Effector CD8-positive, alpha-beta T cell (primary cell): Measurements from ENCODE around the gene KANSL3.
"Not testable (repeated sequence)": the region's sequence is repeated elsewhere in the genome, so short reads cannot be mapped to it uniquely, and the experiment has no call there.

ENCODE experiments used
- DNase-seq: peaks from one replicate; lab custom pipeline; 2025; lab: John Stamatoyannopoulos, UW

The KANSL3 gene

GRCh38 chr2:96654791-96655190, 16.7 kb upstream of the KANSL3 start:
- not testable (repeated sequence) for DNase-seq

GRCh38 chr2:96651793-96652192, 13.7 kb upstream of the KANSL3 start:
- DNase-seq = no peak

- no peak for DNase-seq
These were observed 11.2 kb upstream of the KANSL3 start for GRCh38 chr2:96649342-96649741.

- DNase-seq = no peak
These were observed 10.3 kb upstream of the KANSL3 start for GRCh38 chr2:96648306-96648930.

GRCh38 chr2:96647681-96648080, 9.6 kb upstream of the KANSL3 start:
- DNase-seq = no peak

GRCh38 chr2:96642564-96643360, 4.7 kb upstream of the KANSL3 start, which contains the start of gene FER1L5:
Gene FER1L5, plus strand, starts transcription at chr2:96642764. Its CDS starts 73 bp downstream, at chr2:96642837.
- no peak for DNase-seq

GRCh38 chr2:96637385-96638143, 548 bp downstream of the KANSL3 start:
- peak; percentile 68 for DNase-seq

GRCh38 chr2:96636551-96637171, 1.5 kb downstream of the KANSL3 start:
- no peak for DNase-seq

GRCh38 chr2:96633641-96634040, 4.5 kb downstream of the KANSL3 start:
- DNase-seq = no peak

GRCh38 chr2:96631804-96632435, 6.2 kb downstream of the KANSL3 start:
- DNase-seq = no peak

GRCh38 chr2:96626553-96626942, 11.6 kb downstream of the KANSL3 start:
- DNase-seq = no peak

- no peak for DNase-seq
These were observed 12.2 kb downstream of the KANSL3 start for GRCh38 chr2:96625571-96626552.

- no peak for DNase-seq
These were observed 15.0 kb downstream of the KANSL3 start for GRCh38 chr2:96623116-96623515.

- no peak for DNase-seq
These were observed 15.6 kb downstream of the KANSL3 start for GRCh38 chr2:96622544-96622943.

GRCh38 chr2:96618596-96619283, 19.4 kb downstream of the KANSL3 start:
- no peak for DNase-seq

- no peak for DNase-seq
These were observed 21.1 kb downstream of the KANSL3 start for GRCh38 chr2:96617012-96617411.

- no peak for DNase-seq
These were observed 21.6 kb downstream of the KANSL3 start for GRCh38 chr2:96616535-96616934.

GRCh38 chr2:96616128-96616527, 22.0 kb downstream of the KANSL3 start:
- DNase-seq = no peak

GRCh38 chr2:96608469-96609455, 29.4 kb downstream of the KANSL3 start:
- DNase-seq = no peak
